Prostate gland (tissue), 2 donors: ENCODE data around the gene COX11.

Experiments used
- CTCF ChIP-seq, 4 experiments: fragments of 200-600 bp in 2 of 4; fragments of 450-650 bp in 2 of 4; sonication (generic) in 2 of 4; IDR thresholded peaks; 1 replicate in 3 of 4; 2 replicates in 1 of 4; pipeline ENCODE4 v1.5.1; 2016 to 2019; ENCODE audit warnings: antibody characterized with exemption in 4 of 4, mild to moderate bottlenecking in 2 of 4, moderate library complexity in 2 of 4
- POLR2A ChIP-seq: fragments of 450-650 bp; IDR thresholded peaks from one replicate; pipeline ENCODE4 v1.6.1; 2016; ENCODE audit warnings: antibody characterized with exemption, mild to moderate bottlenecking
- POLR2AphosphoS5 ChIP-seq: sonication (generic); formaldehyde crosslinking; IDR thresholded peaks from one replicate; pipeline ENCODE4 v1.6.1; 2017; ENCODE audit warnings: antibody characterized with exemption

GRCh38 chr17:54972406-54973138 is 4.1 kb upstream of the COX11 start:
- TF ChIP-seq CTCF (IDR thresholded peaks at IDR 0.05), result no peak
- TF ChIP-seq POLR2A, result no peak
- no peak for TF ChIP-seq POLR2AphosphoS5
